H1 (cell line): Measurements from ENCODE around the gene STX4. TPM values are rescaled to one million over a fixed set of nuclear protein-coding genes. Genes with fewer than 3 reads are reported as not detected.

Source experiments
- CEBPB ChIP-seq: IDR thresholded peaks from 2 replicates; pipeline ENCODE4 v1.6.1; 2012; ENCODE audit warnings: low read depth, low read length
- CHD1 ChIP-seq: IDR thresholded peaks from 2 replicates; pipeline ENCODE4 v1.6.1; 2012; ENCODE audit warnings: low read depth, low read length, improper control_type of control experiment
- CHD2 ChIP-seq: IDR thresholded peaks from 2 replicates; pipeline ENCODE4 v1.6.1; 2012; ENCODE audit warnings: low read length, improper control_type of control experiment
- EGR1 ChIP-seq: IDR thresholded peaks from 2 replicates; pipeline ENCODE4 v1.6.1; 2011; ENCODE audit warnings: low read depth, low read length, borderline replicate concordance
- HDAC2 ChIP-seq, 2 experiments: fragments of 300-600 bp in 1 of 2; sonication (generic) in 1 of 2; IDR thresholded peaks; 2 replicates each; pipeline ENCODE4 v1.6.1; 2011 to 2012; ENCODE audit warnings: low read depth in 2 of 2, low read length in 2 of 2, mild to moderate bottlenecking in 2 of 2, moderate library complexity in 2 of 2, borderline replicate concordance in 1 of 2, inconsistent platforms in 1 of 2
- HDAC6 ChIP-seq: IDR thresholded peaks from one replicate; pipeline ENCODE4 v1.7.1; 2012; ENCODE audit warnings: low read depth, mild to moderate bottlenecking, inconsistent platforms, low read length, moderate library complexity
- MAFK ChIP-seq: IDR thresholded peaks from 2 replicates; pipeline ENCODE4 v1.6.1; 2012; ENCODE audit warnings: low read depth, mild to moderate bottlenecking, improper control_type of control experiment, low read length
- NRF1 ChIP-seq: IDR thresholded peaks from 2 replicates; pipeline ENCODE4 v1.6.1; 2011; ENCODE audit warnings: mild to moderate bottlenecking, low read depth, low read length, improper control_type of control experiment
- SAP30 ChIP-seq: fragments of 300-600 bp; sonication (generic); IDR thresholded peaks from 2 replicates; pipeline ENCODE4 v1.7.1; 2012; ENCODE audit warnings: low read length, moderate library complexity, mild to moderate bottlenecking, inconsistent platforms; ENCODE audit not compliant: insufficient read depth, insufficient replicate concordance
- SIN3A ChIP-seq, 2 experiments: IDR thresholded peaks in 1 of 2; conservative IDR thresholded peaks in 1 of 2; 2 replicates each; pipeline ENCODE4 v1.6.1; 2011 to 2012; ENCODE audit warnings: low read length in 2 of 2, improper control_type of control experiment in 1 of 2, low read depth in 1 of 2, mild to moderate bottlenecking in 1 of 2
- SP2 ChIP-seq: IDR thresholded peaks from 2 replicates; pipeline ENCODE4 v1.6.1; 2012; ENCODE audit warnings: mild to moderate bottlenecking, low read length, inconsistent platforms
- TAF7 ChIP-seq: optimal IDR thresholded peaks from 2 replicates; pipeline ENCODE3; 2011; ENCODE audit warnings: low read depth, mild to moderate bottlenecking, inconsistent platforms, low read length, moderate library complexity, borderline replicate concordance
- TBP ChIP-seq: IDR thresholded peaks from 2 replicates; pipeline ENCODE4 v1.6.1; 2011; ENCODE audit warnings: low read depth, low read length, improper control_type of control experiment
- YY1 ChIP-seq: IDR thresholded peaks from 2 replicates; pipeline ENCODE4 v1.6.1; 2011; ENCODE audit warnings: low read depth, mild to moderate bottlenecking, low read length
- polyA plus RNA-seq, 7 experiments: library from polyadenylated mRNA; depleted of rRNA in 3 of 7; stranded (reverse) in 5 of 7; unstranded in 2 of 7; fragments of >200 nt in 5 of 7; fragments of 200-250 nt in 2 of 7; gene quantifications; 1 replicate in 5 of 7; 2 replicates in 1 of 7; 4 replicates in 1 of 7; pipeline versions ENCODE4 v1.2.1 to v1.2.3, GENCODE V29; 2011 to 2013; ENCODE audit warnings: missing spikeins in 2 of 7, mixed read lengths in 2 of 7
- total RNA-seq: library from RNA; stranded (reverse); fragmentation: NEBNext Ultra II Directional; extraction: Animal tissue kit (Norgen Biotek cat#: 25700); gene quantifications from 2 replicates; pipeline ENCODE4 v1.2.1, GENCODE V29; 2021

The STX4 gene
- total and polyA plus RNA-seq, 2 of the 8 experiments (the other 6 are each of a cell fraction or from before 2014, with no cell fraction given), result 25.8 to 32.3 TPM

- TF ChIP-seq SIN3A (conservative IDR thresholded peaks at IDR 0.05 in 1 of 2, IDR thresholded peaks at IDR 0.05 in 1 of 2; ENCODE audit: low read depth in 1 of 2, low read length in 2 of 2) (no peak), HDAC6 (no peak), SP2 (no peak), YY1 (no peak), CHD1 (no peak), CHD2 (no peak), TAF7 (no peak), CEBPB (no peak), TBP (no peak), HDAC2 (IDR thresholded peaks at IDR 0.05; ENCODE audit: borderline replicate concordance in 1 of 2, low read depth in 2 of 2, low read length in 2 of 2) (no peak), SAP30 (no peak), MAFK (no peak), EGR1 (no peak), NRF1 (no peak)
- TF ChIP-seq, all 59 proteins: peak for 0
Measured at GRCh38 chr16:31008551-31008950, 24.8 kb upstream of the STX4 start (continued).
